Measurements from ENCODE around the gene ZIC4. TPM values are rescaled to one million over a fixed set of nuclear protein-coding genes. Genes with fewer than 3 reads are reported as not detected.

ZIC4 gene
- total RNA-seq, 2 donors from 2014 or later = not detected

- no peak for TF ChIP-seq CTCF (IDR thresholded peaks at IDR 0.05)
- Histone ChIP-seq H3K27ac (no peak overlapping the region), H3K4me1 (no peaks in the 10 kb centered on the region), H3K9me3 (no peaks in the 10 kb centered on the region), H3K4me3 (no peak overlapping the region), H3K9ac (ENCODE audit: low read depth in 2 of 2, low read length in 2 of 2) (no peak overlapping the region), H3K27me3 (peaks cover 66% of the 10 kb centered on the region), H3K36me3 (no peaks in the 10 kb centered on the region)
- DNase-seq = no peak
- intact Hi-C loops (cut with DNase I) = no loop called here
These were observed 9.0 kb downstream of the ZIC4 start for GRCh38 chr3:147397155-147397874.

GRCh38 chr3:147396712-147397046 is 9.7 kb downstream of the ZIC4 start:
- Histone ChIP-seq H3K4me1 (no peaks in the 10 kb centered on the region), H3K9ac (ENCODE audit: low read depth in 2 of 2, low read length in 2 of 2) (no peak overlapping the region), H3K4me3 (no peak overlapping the region), H3K27ac (no peak overlapping the region), H3K27me3 (peaks cover 71% of the 10 kb centered on the region), H3K9me3 (no peaks in the 10 kb centered on the region), H3K36me3 (no peaks in the 10 kb centered on the region)
- intact Hi-C loops (cut with DNase I) = no loop called here
- no peak for DNase-seq
- no peak for TF ChIP-seq CTCF (IDR thresholded peaks at IDR 0.05)

- no peak for DNase-seq
- intact Hi-C loops (cut with DNase I) = no loop called here
- Histone ChIP-seq H3K27ac (no peak overlapping the region), H3K9me3 (no peaks in the 10 kb centered on the region), H3K4me1 (no peaks in the 10 kb centered on the region), H3K27me3 (peaks cover 73% of the 10 kb centered on the region), H3K4me3 (no peak overlapping the region), H3K9ac (ENCODE audit: low read depth in 2 of 2, low read length in 2 of 2) (no peak overlapping the region), H3K36me3 (no peaks in the 10 kb centered on the region)
- TF ChIP-seq CTCF (IDR thresholded peaks at IDR 0.05) = no peak
These were observed 10.2 kb downstream of the ZIC4 start for GRCh38 chr3:147395899-147396711.

GRCh38 chr3:147394884-147395225 is 11.5 kb downstream of the ZIC4 start:
- no peak for TF ChIP-seq CTCF (IDR thresholded peaks at IDR 0.05)
- Histone ChIP-seq H3K27ac (no peak overlapping the region), H3K27me3 (peaks cover 78% of the 10 kb centered on the region), H3K4me1 (no peaks in the 10 kb centered on the region), H3K9ac (ENCODE audit: low read depth in 2 of 2, low read length in 2 of 2) (no peak overlapping the region), H3K9me3 (no peaks in the 10 kb centered on the region), H3K36me3 (no peaks in the 10 kb centered on the region), H3K4me3 (no peak overlapping the region)
- no peak for DNase-seq
- intact Hi-C loops (cut with DNase I) = no loop called here

- H3K9ac ChIP-seq (ENCODE audit: low read depth in 2 of 2, low read length in 2 of 2) = no peak overlapping the region
- intact Hi-C loops (cut with DNase I) = no loop called here
- DNase-seq = no peak
These were observed 12.1 kb downstream of the ZIC4 start for GRCh38 chr3:147393943-147394883.

More at GRCh38 chr3:147393943-147394883, 12.1 kb downstream of the ZIC4 start:
- no peak overlapping the region for H3K4me3 ChIP-seq
- peaks cover 84% of the 10 kb centered on the region for H3K27me3 ChIP-seq
- no peaks in the 10 kb centered on the region for H3K9me3 ChIP-seq
- no peak overlapping the region for H3K27ac ChIP-seq
- TF ChIP-seq CTCF (IDR thresholded peaks at IDR 0.05) = no peak
- no peaks in the 10 kb centered on the region for H3K4me1 ChIP-seq
- no peaks in the 10 kb centered on the region for H3K36me3 ChIP-seq

All from colonic mucosa (tissue), 4 donors.